Right lobe of liver (tissue), 4 donors: ENCODE results near the gene IRAK1.

Source experiments
- POLR2A ChIP-seq: fragments of 450-650 bp; IDR thresholded peaks from one replicate; pipeline ENCODE4 v1.6.1; 2017; ENCODE audit warnings: antibody characterized with exemption, mild to moderate bottlenecking
- TF ChIP-seq, protein P1 (sequence below), 4 donors: fragments of 200-600 bp in 3 of 4; fragments of 450-650 bp in 1 of 4; IDR thresholded peaks; one replicate each; pipeline versions ENCODE4 v1.5.1 to v1.8.0; 2016 to 2022; ENCODE audit warnings: antibody characterized with exemption in 4 of 4, mild to moderate bottlenecking in 2 of 4
- donor health status: DM: no; HTN: no; CAD: no.
- donor health status: DM: no; HTN: no; CAD: no.
- donor health status: DM: no; HTN: yes; CAD: no.

- TF ChIP-seq, protein P1, sequence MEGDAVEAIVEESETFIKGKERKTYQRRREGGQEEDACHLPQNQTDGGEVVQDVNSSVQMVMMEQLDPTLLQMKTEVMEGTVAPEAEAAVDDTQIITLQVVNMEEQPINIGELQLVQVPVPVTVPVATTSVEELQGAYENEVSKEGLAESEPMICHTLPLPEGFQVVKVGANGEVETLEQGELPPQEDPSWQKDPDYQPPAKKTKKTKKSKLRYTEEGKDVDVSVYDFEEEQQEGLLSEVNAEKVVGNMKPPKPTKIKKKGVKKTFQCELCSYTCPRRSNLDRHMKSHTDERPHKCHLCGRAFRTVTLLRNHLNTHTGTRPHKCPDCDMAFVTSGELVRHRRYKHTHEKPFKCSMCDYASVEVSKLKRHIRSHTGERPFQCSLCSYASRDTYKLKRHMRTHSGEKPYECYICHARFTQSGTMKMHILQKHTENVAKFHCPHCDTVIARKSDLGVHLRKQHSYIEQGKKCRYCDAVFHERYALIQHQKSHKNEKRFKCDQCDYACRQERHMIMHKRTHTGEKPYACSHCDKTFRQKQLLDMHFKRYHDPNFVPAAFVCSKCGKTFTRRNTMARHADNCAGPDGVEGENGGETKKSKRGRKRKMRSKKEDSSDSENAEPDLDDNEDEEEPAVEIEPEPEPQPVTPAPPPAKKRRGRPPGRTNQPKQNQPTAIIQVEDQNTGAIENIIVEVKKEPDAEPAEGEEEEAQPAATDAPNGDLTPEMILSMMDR (IDR thresholded peaks at IDR 0.05), result no peak
- no peak for TF ChIP-seq POLR2A
These were observed 1.8 kb downstream of the IRAK1 start for GRCh38 chrX:154017766-154018517.
